ENCODE results near the gene RBBP8.

Gene RBBP8

DNA sequence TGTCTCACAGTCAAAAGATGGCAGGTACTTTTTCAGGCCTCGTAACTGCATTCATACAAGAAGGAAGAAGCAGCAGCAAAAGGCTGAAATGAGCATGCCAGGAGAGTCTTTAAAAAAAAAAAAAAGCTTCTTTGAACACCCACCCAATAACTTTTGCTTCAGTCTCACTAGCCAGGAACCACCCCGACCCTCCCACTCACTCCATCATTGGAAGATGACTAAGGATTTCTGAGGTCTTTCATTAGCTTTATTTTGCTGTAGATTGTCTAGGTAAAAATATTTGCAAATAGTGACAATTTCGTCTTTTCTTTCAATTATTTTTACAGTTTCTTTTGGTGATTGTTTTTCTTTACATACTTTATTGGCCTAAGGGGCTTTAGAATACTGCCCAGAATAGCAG lies 37.9 kb downstream of the RBBP8 start:
- TF ChIP-seq EZH2phosphoT487 (conservative IDR thresholded peaks at IDR 0.05; ENCODE audit: low read length): no peak
- TF ChIP-seq, protein P1, sequence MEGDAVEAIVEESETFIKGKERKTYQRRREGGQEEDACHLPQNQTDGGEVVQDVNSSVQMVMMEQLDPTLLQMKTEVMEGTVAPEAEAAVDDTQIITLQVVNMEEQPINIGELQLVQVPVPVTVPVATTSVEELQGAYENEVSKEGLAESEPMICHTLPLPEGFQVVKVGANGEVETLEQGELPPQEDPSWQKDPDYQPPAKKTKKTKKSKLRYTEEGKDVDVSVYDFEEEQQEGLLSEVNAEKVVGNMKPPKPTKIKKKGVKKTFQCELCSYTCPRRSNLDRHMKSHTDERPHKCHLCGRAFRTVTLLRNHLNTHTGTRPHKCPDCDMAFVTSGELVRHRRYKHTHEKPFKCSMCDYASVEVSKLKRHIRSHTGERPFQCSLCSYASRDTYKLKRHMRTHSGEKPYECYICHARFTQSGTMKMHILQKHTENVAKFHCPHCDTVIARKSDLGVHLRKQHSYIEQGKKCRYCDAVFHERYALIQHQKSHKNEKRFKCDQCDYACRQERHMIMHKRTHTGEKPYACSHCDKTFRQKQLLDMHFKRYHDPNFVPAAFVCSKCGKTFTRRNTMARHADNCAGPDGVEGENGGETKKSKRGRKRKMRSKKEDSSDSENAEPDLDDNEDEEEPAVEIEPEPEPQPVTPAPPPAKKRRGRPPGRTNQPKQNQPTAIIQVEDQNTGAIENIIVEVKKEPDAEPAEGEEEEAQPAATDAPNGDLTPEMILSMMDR (IDR thresholded peaks at IDR 0.05; ENCODE audit: insufficient read depth, low read length, poor library complexity, severe bottlenecking): no peak
- Histone ChIP-seq H3K79me2 (ENCODE audit: insufficient read depth, low read length) (peaks cover 70% of the 10 kb centered on the region), H4K20me1 (ENCODE audit: low read depth, low read length) (peaks cover 36% of the 10 kb centered on the region), H3K4me2 (ENCODE audit: low read depth, low read length, poor library complexity, severe bottlenecking) (no peak overlapping the region), H3K9ac (ENCODE audit: low read length) (no peak overlapping the region), H3K27ac (ENCODE audit: low read depth, low read length) (no peak overlapping the region), H3K4me3 (ENCODE audit: insufficient read depth, low read length, poor library complexity, severe bottlenecking) (no peak overlapping the region), H3K9me3 (ENCODE audit: insufficient read depth, low read length) (no peaks in the 10 kb centered on the region), H3F3A (ENCODE audit: insufficient read depth) (peaks cover 24% of the 10 kb centered on the region), H3K36me3 (ENCODE audit: low read length) (peaks cover 73% of the 10 kb centered on the region), H3K27me3 (ENCODE audit: low read length) (no peaks in the 10 kb centered on the region), H2AFZ (ENCODE audit: low read depth, low read length, severe bottlenecking) (no peak overlapping the region), H3K9me2 (replicated peaks; ENCODE audit: insufficient read depth, low read length) (no peaks in the 10 kb centered on the region)

DNA sequence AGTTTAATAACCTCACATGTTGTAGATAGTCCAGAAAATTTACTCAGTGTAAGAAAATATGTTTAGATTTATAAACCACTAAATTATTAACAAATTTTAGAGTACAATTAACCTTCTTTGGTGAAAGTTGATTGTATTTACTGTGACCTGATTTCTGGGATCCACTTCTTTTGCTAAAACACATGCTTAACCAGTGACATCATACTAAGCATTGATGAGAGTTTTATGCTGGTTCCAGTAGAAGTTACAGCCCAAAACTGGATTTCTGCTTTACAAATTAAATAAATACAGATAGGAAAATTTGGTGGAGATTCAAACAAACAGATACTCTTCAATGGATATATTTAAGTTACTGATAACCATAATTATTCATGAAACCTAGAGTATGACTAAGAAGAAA lies 40.9 kb downstream of the RBBP8 start:
- peaks cover 35% of the 10 kb centered on the region for H3F3A ChIP-seq (ENCODE audit: insufficient read depth)
- no peaks in the 10 kb centered on the region for H3K9me2 ChIP-seq (replicated peaks; ENCODE audit: insufficient read depth, low read length)
- H3K4me2 ChIP-seq (ENCODE audit: low read depth, low read length, poor library complexity, severe bottlenecking): no peak overlapping the region
- peaks cover 89% of the 10 kb centered on the region for H3K36me3 ChIP-seq (ENCODE audit: low read length)
- H2AFZ ChIP-seq (ENCODE audit: low read depth, low read length, severe bottlenecking): no peak overlapping the region
- H3K4me3 ChIP-seq (ENCODE audit: insufficient read depth, low read length, poor library complexity, severe bottlenecking): no peak overlapping the region
- H3K27ac ChIP-seq (ENCODE audit: low read depth, low read length): no peak overlapping the region
- H3K9me3 ChIP-seq (ENCODE audit: insufficient read depth, low read length): no peaks in the 10 kb centered on the region
- peaks cover 32% of the 10 kb centered on the region for H4K20me1 ChIP-seq (ENCODE audit: low read depth, low read length)
- H3K27me3 ChIP-seq (ENCODE audit: low read length): no peaks in the 10 kb centered on the region
- H3K79me2 ChIP-seq (ENCODE audit: insufficient read depth, low read length): peaks cover 55% of the 10 kb centered on the region; the same call in 1 of the 2 replicates
- TF ChIP-seq, protein P1 (IDR thresholded peaks at IDR 0.05; ENCODE audit: insufficient read depth, low read length, poor library complexity, severe bottlenecking): no peak
- no peak for TF ChIP-seq EZH2phosphoT487 (conservative IDR thresholded peaks at IDR 0.05; ENCODE audit: low read length)
- no peak overlapping the region for H3K9ac ChIP-seq (ENCODE audit: low read length)

DNA sequence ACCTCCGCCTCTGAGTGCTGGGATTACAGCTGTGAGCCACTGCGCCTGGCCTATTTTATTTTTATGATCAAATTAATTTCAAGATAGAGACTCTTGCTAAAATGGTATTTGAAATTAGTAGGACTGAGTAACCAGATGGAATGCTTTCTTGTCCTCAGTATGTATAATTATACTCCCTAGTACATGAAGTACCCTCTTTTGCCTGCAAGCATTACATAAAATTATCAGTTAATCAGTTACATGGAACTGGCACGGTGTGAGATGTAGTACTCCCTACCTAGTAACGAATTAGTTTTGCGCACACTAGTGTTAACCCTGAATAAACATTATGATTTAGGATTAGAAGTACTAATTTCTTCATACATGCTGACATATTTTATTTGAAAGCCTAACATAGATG lies 41.6 kb downstream of the RBBP8 start:
- no peaks in the 10 kb centered on the region for H3K27me3 ChIP-seq (ENCODE audit: low read length)
- H3K4me3 ChIP-seq (ENCODE audit: insufficient read depth, low read length, poor library complexity, severe bottlenecking): no peak overlapping the region
- H3K9ac ChIP-seq (ENCODE audit: low read length): no peak overlapping the region
- H3K36me3 ChIP-seq (ENCODE audit: low read length): peaks cover 87% of the 10 kb centered on the region
- TF ChIP-seq EZH2phosphoT487 (conservative IDR thresholded peaks at IDR 0.05; ENCODE audit: low read length): no peak
- TF ChIP-seq, protein P1 (IDR thresholded peaks at IDR 0.05; ENCODE audit: insufficient read depth, low read length, poor library complexity, severe bottlenecking): no peak
- H3K9me3 ChIP-seq (ENCODE audit: insufficient read depth, low read length): no peaks in the 10 kb centered on the region
- H4K20me1 ChIP-seq (ENCODE audit: low read depth, low read length): peaks cover 32% of the 10 kb centered on the region
- no peak overlapping the region for H3K27ac ChIP-seq (ENCODE audit: low read depth, low read length)
- H3F3A ChIP-seq (ENCODE audit: insufficient read depth): peaks cover 34% of the 10 kb centered on the region; the same call in 1 of the 2 replicates
- H2AFZ ChIP-seq (ENCODE audit: low read depth, low read length, severe bottlenecking): no peak overlapping the region
- H3K9me2 ChIP-seq (replicated peaks; ENCODE audit: insufficient read depth, low read length): no peaks in the 10 kb centered on the region
- H3K4me2 ChIP-seq (ENCODE audit: low read depth, low read length, poor library complexity, severe bottlenecking): no peak overlapping the region
- H3K79me2 ChIP-seq (ENCODE audit: insufficient read depth, low read length): peaks cover 53% of the 10 kb centered on the region; the same call in 1 of the 2 replicates
